GM21717 (cell line): ENCODE data around the gene MYH10.
"Not testable (repeated sequence)": the region's sequence is repeated elsewhere in the genome, so short reads cannot be mapped to it uniquely, and the experiment has no call there.

ENCODE experiments used
- ATAC-seq: cut with Tn5 transposase; IDR thresholded peaks from one replicate; pipeline ENCODE4 v1.9.1; 2021; ENCODE audit warnings: mild to moderate bottlenecking, moderate library complexity; ENCODE audit not compliant: unreplicated experiment

The MYH10 gene

DNA sequence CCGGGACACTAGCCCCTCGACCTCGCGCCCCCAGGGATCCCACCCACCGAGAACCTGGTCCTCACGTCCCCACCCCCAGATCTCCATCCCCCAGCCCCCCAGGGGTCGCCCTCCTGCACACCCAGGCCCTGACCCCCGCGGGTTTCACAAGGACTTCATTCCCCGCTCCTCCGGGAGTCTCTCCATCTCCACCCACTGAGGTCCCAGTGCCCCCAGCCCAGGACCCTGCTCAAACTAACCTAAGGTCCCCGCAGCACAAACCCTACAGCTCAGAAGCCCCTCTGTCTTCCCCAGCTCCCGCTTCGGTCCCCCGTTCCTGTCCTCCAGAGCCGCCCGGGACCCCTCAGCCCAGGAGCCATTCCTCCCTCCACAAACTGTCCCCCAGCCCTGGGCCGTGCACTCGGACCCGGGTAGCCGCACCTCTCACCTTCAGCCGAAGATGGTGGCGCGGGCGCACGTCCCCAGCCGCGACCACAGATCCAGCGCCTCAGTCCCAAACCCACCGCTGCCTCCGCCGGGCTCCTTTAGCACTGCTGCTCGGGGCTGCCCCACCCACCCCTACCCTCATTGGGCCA lies at the start of gene MYH10:
TSS of gene MYH10 (minus strand) at position 499 of the 575 bp plus-strand sequence. CDS start 7,479 bp downstream, outside the sequence.
- ATAC-seq: no peak

DNA sequence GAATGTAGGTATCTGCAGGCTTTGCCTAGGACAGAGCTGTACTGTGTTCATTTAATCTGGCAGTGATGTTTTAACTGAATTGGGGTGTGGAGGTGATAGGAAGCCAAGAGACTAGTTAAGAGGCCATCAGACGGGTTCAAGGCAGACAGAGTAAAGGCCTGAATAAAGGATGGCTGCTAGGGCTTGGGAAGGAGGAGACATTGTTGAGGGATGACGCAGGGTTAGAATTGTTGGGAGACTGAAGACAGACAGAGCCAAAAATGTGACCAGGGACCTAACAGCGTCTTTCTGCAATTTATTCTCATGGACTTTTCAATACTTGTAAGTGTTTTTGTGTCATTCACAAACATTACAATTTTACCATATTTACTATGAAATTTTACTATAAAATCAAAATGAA lies 48.6 kb upstream of the MYH10 start:
- ATAC-seq: no peak

DNA sequence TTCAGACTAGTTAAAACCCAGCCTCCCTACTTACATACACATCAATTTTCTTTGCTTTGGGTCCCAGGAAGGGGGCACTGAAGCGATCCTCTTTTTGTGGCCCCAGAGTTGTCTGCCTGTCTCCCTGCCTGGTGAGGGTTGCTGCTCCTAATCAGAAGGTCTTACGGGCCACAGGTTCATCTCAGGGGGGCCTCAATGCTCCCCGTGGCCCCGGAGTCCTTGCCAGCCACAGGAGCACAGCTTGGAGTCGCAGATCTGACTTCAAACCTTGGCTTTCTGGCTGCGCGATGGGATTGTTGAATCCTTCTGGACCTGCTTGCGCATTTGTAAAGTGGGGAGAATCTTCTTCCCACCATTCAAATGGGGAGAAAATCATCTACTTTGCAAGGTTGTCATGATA lies 44.8 kb upstream of the MYH10 start:
- ATAC-seq: no peak

DNA sequence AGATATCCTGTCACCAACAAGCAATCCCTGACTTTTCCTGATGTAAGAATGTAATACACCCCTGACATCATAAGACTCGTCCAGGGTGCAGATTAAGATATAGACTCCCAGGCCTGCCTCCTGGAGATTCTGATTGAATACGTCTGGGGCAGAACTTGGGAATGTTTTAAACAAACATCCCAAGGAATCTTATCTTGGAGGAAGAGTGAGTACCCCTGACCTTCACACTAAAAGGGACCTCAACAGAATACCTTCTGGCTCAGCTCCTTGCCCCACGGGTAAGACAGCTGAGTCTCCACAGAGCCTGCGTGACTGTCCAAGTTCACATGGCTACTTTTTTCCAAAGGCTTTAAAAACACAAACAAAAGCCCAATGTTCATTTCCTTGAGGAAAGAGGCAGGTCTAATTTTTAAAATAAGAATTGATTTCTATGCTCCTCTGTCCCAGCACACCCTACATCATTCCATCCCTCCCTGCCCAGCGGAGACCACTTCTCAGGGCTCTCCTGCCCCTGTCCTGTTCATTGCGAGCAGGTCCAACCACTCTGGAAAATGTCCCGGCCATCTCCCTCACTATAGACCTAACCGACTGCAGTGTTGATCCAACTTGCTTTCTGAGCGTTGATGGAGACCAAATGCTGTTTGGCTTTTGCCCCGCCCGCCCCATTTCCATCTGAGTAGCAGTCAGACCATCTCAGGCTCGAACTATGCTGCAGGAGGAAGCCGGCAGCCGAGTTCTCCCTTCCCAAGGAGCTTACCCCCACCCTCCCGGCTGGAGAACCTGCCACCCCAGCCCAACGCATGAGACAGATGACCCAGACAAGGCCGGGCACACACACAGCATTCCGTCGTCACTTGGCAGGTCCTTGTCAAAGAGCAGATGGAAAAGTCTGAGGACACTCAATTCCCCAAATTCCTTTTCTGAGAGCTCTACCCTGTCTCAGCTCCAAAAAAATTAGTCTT lies 44.1 kb upstream of the MYH10 start:
- no peak for ATAC-seq

DNA sequence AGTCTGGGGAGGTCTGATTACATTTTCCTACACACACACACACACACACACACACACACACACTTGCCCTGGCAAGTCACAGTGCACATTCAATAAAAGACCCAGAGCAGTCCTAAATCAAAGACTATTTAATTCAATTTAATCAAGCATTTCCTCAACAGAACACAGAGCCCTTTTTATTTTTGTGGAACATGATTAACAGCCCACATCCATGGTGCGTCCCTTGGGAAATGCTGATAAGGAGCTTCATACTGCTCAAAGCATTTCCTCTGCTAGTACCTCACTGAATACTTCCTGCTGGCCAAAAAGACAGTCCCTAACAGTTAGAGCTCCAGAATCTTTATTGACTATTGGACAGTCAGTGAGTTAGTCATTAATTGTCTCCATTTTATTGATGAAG lies 43.1 kb upstream of the MYH10 start:
- no peak for ATAC-seq

DNA sequence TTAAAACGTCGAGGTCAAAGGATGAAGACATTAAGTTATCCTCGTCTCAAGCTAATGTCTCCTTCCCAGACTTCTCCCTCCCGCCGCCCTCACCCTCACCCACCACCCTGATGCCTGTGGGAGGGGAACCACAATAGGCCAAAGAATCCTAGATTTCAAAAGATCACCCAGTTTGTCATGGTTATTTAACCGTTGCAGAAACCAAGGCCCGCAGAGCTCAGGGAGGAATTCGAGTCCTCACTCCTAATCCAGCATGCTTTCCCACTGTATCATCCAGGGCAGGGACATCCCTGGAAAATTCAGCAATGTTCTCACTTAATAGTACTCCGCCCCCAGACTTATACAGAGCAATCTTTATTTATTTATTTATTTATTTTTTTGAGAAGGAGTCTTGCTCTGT lies 41.8 kb upstream of the MYH10 start:
- ATAC-seq: no peak

DNA sequence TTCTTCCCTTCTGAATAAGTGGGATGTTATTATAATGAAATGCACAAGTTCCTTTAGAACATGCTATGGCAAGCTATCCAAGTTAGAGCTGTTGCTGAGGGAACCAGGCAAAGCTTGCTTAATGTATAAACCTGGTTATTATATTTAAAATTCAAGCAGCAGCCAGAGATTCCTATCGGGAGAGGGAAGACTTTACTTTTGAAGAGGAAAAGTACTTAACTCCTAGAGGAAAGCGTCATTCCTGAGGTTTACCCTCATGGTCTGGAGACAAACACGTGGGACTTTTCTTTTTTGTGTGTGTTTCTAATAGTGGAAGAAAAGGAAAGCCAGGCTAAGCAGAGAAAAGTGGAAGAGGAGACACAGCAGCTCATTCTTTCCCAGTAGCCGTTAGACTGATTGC lies 39.9 kb upstream of the MYH10 start:
- ATAC-seq: no peak

DNA sequence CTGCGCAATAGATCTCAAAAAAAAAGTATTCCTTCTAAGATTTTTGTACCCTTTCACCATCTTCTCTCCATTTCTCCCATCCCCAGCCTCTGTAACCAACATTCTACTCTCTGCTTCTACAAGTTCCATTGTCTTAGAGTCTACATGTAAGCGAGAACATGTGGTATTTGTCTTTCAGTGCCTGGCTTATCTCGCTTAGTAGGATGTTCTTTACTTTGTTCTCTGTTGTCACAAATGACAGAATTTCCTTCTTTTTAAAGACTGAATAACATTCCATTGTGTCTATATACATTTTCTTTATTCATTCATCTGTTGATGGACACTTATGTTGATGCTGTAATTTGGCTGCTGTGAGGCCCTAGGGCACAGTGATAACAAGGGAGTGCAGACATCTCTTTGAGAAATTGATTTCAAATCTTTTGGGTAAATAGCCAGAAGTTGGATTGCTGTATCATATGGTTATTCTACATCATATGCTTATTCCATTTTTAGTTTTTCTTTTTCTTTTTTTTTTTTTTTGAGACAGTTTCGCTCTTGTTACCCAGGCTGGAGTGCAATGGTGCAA lies 37.7 kb upstream of the MYH10 start:
- no peak for ATAC-seq

DNA sequence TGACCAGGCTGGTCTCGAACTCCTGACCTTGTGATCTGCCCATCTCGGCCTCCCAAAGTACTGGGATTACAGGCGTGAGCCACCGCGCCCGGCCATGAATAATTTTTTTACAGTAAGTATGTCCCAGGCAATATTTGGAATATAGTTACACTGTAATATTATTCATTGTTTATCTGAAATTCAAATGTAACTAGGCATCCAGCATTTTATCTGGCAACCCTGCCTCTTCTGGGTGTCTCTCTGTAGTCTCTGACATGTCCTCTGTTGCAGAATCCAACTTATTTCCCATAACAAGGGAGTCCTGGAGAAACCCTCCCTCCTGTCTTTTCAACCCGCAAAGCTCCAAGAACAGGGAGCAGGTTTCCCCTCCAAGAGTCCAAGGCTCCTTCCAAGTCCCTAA lies 36.9 kb upstream of the MYH10 start:
- no peak for ATAC-seq

DNA sequence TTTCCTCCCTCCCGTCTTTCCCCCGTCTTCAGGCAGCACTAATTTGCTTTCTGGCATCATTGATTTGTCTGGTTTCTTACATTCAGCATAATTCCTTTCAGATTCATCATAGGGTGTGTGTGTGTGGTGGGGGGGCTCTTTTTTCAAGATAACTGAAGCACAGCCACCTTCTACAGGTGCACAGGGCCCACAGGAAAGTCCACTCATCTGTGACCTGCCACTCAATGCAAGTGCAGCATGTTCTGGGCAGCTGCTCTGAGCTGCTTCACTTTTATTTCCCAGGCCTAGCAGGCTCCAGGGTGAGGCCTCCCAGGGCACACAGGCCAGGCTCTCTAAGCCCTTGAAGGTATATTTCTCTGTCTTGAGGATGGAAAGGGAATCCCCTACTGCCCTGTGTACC lies 35.2 kb upstream of the MYH10 start:
- ATAC-seq: no peak

DNA sequence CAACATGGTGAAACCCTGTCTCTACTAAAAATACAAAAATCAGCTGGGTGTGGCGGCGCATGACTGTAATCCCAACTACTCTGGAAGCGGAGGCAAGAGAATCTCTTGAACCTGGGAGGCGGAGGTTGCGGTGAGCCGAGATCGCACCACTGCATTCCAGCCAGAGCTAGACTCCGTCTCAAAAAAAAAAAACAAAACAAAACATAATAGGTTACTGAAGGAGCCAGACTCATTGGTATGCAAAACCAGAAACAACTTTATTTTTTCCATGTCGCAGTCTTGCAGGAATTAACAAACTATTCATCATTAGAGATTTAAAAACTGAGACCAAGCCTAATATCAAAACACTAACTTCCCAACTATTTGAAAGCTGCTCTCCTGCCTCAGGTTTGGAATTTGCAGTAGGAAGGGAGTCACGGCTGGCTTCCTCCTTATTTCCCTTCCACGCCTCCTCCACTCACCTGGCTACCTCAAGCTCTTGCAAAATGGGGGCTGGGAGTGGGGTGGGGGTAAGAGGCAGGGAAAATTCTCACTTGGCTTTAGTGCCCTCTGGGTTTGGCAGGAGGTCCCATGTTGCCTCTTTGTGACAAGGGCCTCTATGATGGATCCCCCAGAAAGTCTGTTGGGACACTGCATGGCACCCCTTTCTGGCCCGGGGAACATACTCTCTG lies 34.1 kb upstream of the MYH10 start:
- no peak for ATAC-seq

DNA sequence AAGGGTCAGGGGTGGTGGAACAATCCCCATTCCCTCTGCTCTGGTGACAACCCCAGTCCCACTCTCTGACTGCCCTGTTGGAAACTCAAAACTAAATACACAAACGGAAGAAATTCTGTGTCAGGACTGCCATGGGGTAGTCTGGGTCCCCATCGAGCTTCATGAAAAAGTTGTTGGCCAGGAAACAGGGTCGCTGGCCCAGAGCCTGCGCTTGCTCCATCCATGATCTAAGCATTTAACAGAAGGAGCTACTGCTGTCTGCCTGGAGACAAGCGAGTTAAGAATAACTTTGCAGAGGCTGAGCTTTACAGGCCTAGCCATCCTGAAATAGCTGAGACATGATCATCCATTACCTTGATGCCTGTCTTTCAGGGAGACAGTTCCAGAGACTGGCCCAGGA lies 32.4 kb upstream of the MYH10 start:
- ATAC-seq: no peak

DNA sequence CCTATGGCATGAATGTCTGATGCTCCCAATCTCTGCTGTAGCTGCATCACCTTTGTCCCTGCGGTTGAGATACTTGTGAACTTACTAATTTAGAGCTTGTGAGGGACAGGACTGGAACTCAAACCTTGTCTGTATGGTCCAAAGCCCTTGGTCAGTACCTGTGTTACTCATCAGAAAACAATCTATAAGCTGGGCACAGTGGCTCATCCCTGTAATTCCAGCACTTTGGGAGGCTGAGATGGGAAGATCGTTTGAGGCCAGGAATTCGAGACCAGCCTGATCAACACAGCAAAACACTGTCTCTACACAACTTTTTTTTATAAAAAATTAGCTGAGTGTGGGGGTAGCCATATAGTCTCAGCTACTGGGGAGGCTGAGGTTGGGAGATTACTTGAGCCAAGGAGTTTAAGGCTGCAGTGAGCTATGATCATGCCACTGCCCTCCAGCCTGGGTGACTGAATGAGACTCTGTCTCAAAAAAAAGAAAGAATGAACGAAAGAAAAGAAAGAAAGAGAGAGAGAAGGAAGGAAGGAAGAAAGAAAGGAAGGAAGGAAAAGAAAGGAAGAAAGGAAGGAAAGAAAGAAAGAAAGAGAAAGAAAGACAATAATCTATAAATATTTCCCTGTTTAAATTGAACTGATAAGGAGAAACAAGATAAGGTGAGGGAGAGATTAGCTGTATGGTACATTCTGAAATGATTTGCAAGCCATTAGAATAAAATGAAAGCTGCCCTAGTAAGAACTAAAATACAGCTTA lies 31.7 kb upstream of the MYH10 start:
- ATAC-seq: no peak

DNA sequence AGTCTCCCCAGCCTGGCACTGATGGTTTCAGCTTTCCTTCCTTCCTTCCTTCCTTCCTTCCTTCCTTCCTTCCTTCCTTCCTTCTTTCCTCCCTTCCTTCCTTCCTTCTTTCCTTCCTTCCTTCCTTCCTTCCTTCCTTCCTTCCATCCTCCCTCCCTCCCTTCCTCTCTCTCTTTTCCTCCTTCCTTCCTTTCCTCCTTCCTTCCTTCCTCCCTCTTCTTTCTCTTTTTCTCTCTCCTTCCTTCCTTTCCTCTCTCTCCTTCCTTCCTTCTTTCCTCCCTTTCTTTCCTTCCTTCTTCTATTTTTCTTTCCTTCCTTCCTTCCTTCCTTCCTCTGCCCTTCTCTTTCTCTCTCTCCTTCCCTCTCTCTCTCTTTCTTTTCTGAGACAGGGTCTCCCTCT lies 30.2 kb upstream of the MYH10 start:
- ATAC-seq: not testable (repeated sequence)

DNA sequence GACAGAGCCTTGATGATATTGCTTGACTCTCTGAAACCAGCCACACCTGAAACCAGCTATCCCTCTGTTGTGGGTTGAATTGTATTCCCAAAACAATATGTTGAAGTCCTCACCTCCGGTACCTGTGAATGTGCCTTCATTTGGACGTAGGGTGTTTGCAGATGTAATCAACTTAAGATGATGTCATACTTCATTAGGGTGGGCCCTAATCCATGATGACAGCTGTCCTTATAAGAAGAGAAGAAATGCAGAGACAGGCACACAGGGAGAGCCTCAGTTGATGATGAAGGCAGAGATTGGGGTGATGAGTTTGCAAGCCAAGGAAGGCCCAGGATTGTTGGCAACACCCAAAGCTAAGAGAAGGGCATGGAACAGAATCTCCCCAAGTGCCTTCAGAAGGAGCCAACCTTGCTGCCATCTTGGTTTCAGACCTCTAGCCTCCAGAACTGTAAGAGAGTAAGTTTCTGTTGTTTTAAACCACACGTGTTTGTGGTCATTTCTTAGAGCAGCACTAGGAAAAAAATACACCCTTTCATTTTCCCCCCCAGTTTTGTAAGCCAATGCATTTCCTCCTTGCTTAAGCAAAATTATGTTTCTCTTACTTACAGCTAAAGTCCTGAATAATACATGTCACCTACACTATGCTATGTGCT lies 29.4 kb upstream of the MYH10 start:
- ATAC-seq: no peak

DNA sequence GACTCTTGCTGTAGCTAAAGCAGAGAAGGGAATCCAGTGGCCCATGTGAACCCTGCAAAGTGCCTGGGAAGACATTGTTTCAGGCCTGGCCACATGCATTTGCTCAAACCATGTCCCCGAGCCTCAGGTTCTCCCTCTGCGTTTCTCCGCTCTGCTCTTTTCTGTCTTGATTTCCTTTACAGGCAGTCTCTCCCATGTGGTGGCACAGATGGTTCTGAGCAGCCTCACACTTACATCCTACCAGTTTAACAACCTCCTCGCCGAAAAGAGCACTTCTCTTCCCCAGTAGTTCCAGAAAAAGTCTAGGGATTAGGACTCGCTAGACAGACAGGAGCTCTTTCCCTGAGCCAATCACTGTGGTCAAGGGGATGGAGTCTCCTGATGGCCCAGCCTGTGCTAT lies 28.3 kb upstream of the MYH10 start:
- ATAC-seq: no peak

DNA sequence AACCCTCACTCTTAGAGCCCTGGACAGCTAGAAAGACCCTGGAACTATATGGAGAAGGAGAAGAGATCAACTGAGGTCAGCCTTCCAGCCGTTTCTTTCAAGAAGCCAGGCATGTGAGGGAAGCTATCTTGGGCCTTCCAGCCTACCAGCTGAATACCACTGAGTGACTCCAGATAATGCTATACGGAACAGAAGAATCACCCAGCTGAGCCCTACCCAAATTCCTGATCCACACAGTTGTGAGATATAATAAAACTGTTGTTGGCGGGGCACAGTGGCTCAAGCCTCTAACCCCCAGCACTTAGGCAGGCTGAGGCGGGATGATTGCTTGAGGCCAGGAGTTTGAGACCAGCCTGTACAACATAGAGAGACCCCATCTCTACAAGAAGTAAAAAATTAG lies 26.2 kb upstream of the MYH10 start:
- ATAC-seq: no peak

DNA sequence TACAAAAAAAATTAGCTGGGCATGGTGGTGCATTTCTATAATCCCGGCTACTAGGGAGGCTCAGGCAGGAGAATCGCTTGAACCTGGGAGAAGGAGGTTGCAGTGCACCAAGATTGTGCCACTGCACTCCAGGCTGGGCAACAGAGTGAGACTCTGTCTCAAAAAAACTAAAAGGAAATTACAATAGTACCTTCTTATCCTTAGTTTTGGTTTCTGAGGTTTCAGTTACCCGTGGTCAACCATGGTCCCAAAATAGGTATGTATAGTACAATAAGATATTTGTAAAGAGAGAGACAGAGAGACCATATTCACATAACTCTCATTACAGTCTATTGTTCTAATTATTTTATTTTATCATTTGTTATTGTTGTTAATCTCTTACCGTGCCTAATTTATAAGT lies 24.3 kb upstream of the MYH10 start:
- no peak for ATAC-seq

DNA sequence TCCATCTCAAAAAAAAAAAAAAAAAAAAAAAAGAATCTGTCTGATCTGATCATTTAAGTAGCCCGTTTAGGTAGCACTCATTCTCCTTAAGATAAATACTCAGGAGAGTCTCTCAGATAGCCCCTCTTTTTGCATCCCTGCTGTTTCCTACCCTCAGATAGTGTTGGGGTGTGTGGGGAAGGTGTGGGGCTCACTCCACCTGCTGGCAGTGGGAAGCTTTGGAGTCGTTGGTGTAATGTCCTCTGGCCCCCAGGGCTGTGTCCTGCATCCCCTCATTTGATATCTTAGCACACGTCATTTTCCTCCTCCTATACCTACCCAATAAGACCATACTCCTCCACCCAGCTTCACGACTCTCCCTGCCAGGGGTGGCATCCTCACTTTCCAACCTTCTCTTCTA lies 20.5 kb upstream of the MYH10 start:
- ATAC-seq: no peak

DNA sequence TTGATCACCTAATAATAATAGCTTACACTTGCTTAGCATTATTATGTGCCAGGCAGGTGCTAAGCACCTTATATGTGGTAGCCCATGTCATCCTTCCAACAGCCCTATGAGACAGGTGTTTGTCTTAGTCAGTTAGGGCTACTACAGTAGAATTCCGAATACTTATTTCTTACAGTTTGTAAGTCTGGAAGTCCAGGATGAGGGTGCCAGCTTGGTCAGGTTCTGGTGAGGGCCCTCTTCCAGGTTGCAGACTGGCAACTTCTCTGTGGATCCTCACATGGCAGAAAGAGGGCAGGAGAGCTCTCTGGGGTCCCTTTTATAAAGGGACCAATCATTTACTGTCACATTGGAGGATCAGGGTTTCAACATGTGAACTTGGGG lies 19.6 kb upstream of the MYH10 start:
- ATAC-seq: no peak
